HG02763 (cell line): ENCODE results near the gene ZBTB39.

Experiments used
- ATAC-seq: cut with Tn5 transposase; IDR thresholded peaks from one replicate; pipeline ENCODE4 v1.9.1; 2021; ENCODE audit warnings: mild to moderate bottlenecking, moderate library complexity; ENCODE audit not compliant: unreplicated experiment

Gene ZBTB39

DNA sequence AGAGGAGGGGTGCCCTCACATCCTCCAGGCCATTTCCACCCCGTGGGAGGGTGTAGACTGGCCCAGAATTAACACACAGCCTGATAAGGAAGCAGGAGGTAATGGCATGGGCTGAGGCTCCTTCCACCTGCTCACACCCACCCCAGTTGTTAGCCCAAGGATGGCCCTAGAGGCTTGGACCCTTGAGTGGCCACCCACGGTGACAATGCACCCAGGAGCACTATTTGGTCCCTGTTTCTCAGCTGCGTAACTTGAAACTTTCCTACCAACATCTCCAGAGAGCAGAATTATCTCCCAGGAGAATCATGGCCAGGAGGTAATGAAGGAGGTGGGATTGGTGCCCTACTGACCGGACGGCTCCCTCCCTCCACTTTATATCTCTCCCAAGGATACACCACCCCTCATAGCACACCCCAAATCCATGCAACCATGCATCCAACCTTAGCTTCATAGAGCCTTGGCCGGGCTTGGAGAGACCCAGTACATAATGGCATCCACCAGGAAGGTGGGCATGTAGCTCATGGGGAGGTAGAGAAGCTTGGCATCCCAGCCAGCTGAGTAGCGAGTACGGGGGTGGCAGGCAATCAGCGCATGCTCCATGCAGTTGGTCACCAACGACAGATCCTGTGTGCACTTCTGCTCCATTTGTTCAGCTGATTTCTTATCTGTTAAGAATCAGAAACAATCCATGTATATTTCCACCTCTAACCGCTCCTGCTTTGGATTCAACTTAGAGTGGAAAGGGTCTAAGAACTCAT, 54.6 kb downstream of the ZBTB39 start:
- ATAC-seq = no peak

DNA sequence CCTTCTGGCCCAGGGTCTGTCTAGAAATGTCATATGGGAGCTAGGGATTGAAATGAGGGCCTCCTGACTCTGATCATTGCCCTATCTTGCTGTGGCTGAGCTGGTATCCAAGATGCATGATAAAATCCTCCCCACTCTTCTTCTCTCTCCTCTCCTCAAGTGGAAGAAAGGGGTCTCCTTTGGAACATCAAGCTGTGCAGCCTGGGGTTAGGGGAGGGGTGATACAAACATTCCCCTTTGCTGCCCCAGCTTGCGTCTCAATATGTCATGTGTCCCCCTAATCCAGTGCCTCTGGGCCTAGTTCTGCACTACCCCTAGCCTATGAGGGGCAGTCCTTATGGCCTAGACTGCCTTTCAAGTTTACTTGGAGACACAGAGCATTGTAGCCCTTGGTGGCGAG, 57.5 kb downstream of the ZBTB39 start:
- ATAC-seq = no peak
